Mammary epithelial cell (primary cell): ENCODE data around the gene TDRD9.

Source experiments
- CTCF ChIP-seq, 2 donors: IDR thresholded peaks in 1 of 2; conservative IDR thresholded peaks in 1 of 2; 2 replicates each; pipeline ENCODE4 v1.5.1; 2011 to 2012; ENCODE audit warnings: inconsistent platforms in 2 of 2, low read length in 2 of 2, mild to moderate bottlenecking in 2 of 2, control low read depth in 1 of 2, low read depth in 1 of 2; ENCODE audit not compliant: insufficient read depth in 1 of 2; ENCODE audit errors: extremely low read depth in 1 of 2
- EZH2 ChIP-seq: IDR thresholded peaks from 2 replicates; pipeline ENCODE4 v1.6.1; 2012; ENCODE audit warnings: low read length, inconsistent platforms, borderline replicate concordance

- no peak for TF ChIP-seq CTCF (conservative IDR thresholded peaks at IDR 0.05 in 1 of 2, IDR thresholded peaks at IDR 0.05 in 1 of 2; ENCODE audit: extremely low read depth in 1 of 2, insufficient read depth in 1 of 2, low read depth in 1 of 2, low read length in 2 of 2)
- no peak for TF ChIP-seq EZH2
These were observed 55.9 kb downstream of the TDRD9 start for GRCh38 chr14:103984196-103984595.
